Measurements from ENCODE around the gene CIC. TPM values are rescaled to one million over a fixed set of nuclear protein-coding genes. Genes with fewer than 3 reads are reported as not detected.
"Not testable (repeated sequence)": the region's sequence is repeated elsewhere in the genome, so short reads cannot be mapped to it uniquely, and the experiment has no call there.

Gene CIC
- total RNA-seq, 1 experiment from 2014 or later: 54.0 TPM

DNA sequence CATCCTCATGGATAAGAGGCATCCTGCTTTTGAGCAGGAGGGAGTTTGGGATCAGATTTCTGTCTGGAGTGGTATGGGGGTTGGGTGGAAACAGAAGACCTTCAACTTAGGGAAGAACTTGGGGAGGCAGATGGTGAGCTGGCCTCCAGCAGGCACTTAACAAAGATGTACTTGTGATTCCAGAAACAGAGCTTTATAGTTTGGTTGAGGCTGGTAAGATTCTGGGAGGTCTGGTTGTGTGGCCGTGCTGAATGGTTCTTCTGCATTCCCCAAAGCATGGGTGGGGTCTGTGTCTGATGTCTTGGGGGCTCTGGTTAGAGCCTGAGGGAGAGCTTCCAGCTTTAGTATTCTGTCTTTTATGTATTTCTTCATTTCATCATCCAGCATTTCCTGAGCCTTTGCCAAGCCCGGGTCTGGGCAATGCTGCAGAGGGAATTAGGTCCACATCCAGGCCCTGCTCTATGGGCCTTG is 61.2 kb downstream of the CIC start:
- no peak overlapping the region for H3K14ac ChIP-seq (ENCODE audit: insufficient read depth, low read length)
- H2BK5ac ChIP-seq (ENCODE audit: insufficient read length, low read length): no peak overlapping the region
- H4K5ac ChIP-seq (ENCODE audit: insufficient read length, low read depth, low read length): no peak overlapping the region
- H2AK5ac ChIP-seq (ENCODE audit: insufficient read length, low read length): no peak overlapping the region
- no peaks in the 10 kb centered on the region for H3K27me3 ChIP-seq (ENCODE audit: insufficient read depth, low read length)
- no peak for DNase-seq
- H3K56ac ChIP-seq (ENCODE audit: insufficient read length, low read depth, low read length): no peak overlapping the region
- peaks cover 9% of the 10 kb centered on the region for H3K23me2 ChIP-seq (ENCODE audit: insufficient read length, low read depth, low read length, poor library complexity, severe bottlenecking)
- H3K4me1 ChIP-seq (ENCODE audit: insufficient read depth, low read length): no peaks in the 10 kb centered on the region; the same call in 1 of the 2 replicates
- TF ChIP-seq, protein P1, sequence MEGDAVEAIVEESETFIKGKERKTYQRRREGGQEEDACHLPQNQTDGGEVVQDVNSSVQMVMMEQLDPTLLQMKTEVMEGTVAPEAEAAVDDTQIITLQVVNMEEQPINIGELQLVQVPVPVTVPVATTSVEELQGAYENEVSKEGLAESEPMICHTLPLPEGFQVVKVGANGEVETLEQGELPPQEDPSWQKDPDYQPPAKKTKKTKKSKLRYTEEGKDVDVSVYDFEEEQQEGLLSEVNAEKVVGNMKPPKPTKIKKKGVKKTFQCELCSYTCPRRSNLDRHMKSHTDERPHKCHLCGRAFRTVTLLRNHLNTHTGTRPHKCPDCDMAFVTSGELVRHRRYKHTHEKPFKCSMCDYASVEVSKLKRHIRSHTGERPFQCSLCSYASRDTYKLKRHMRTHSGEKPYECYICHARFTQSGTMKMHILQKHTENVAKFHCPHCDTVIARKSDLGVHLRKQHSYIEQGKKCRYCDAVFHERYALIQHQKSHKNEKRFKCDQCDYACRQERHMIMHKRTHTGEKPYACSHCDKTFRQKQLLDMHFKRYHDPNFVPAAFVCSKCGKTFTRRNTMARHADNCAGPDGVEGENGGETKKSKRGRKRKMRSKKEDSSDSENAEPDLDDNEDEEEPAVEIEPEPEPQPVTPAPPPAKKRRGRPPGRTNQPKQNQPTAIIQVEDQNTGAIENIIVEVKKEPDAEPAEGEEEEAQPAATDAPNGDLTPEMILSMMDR (conservative IDR thresholded peaks at IDR 0.05): no peak
- peaks cover 2% of the 10 kb centered on the region; the same call in 1 of the 2 replicates for H3K27me3 Mint-ChIP-seq (ENCODE audit: low read depth)
- no peak overlapping the region for H2BK15ac ChIP-seq (ENCODE audit: low read depth, low read length)
- H3K4me2 ChIP-seq (ENCODE audit: insufficient read depth, insufficient read length, low read length): no peak overlapping the region
- H3K79me1 ChIP-seq (ENCODE audit: insufficient read depth, low read depth, low read length, poor library complexity, severe bottlenecking): peaks cover 11% of the 10 kb centered on the region
- H4K8ac ChIP-seq (replicated peaks; ENCODE audit: insufficient read length, low read depth, low read length): no peak overlapping the region
- H3K9me3 Mint-ChIP-seq: no peaks in the 10 kb centered on the region
- no peaks in the 10 kb centered on the region for H3K9me3 ChIP-seq (ENCODE audit: control insufficient read depth, low read depth, low read length)
- peaks cover 5% of the 10 kb centered on the region; the same call in 1 of the 2 replicates for H3K79me2 ChIP-seq (ENCODE audit: insufficient read depth, low read length)
- no peak overlapping the region for H3K9ac ChIP-seq (ENCODE audit: extremely low read depth, insufficient read length, low read length)
- no peak overlapping the region for H3K27ac ChIP-seq (ENCODE audit: insufficient read length, low read depth, low read length)
- H2BK20ac ChIP-seq (ENCODE audit: low read depth, low read length, poor library complexity, severe bottlenecking): no peak overlapping the region
- H3K36me3 Mint-ChIP-seq (ENCODE audit: insufficient read depth in 1 of 3, low read depth in 3 of 3): no peaks in the 10 kb centered on the region; a peak in 1 of 7 replicates
- H3K4me1 Mint-ChIP-seq: peaks cover 22 to 28% of the 10 kb centered on the region in 2 experiments
- H3K18ac ChIP-seq (ENCODE audit: insufficient read length, low read depth, low read length): no peak overlapping the region
- no CpG with 5 or more reads among the region's 2 CpGs for WGBS (ENCODE audit: extremely low coverage, insufficient read length, low lambda C conversion rate)
- peak overlapping the region in 1 of 3 experiments; percentile 56; a peak in 1 of 7 replicates for H3K27ac Mint-ChIP-seq
- no peak overlapping the region for H3K23ac ChIP-seq (ENCODE audit: insufficient read length, low read depth, low read length)
- no peak overlapping the region for H2AFZ ChIP-seq (ENCODE audit: low read length)
- no peaks in the 10 kb centered on the region for H4K20me1 ChIP-seq (ENCODE audit: control insufficient read depth, insufficient read depth, insufficient read length)
- no peak overlapping the region for H2BK120ac ChIP-seq (ENCODE audit: low read depth, low read length, poor library complexity, severe bottlenecking)
- H3K4me3 Mint-ChIP-seq: no peak overlapping the region; a peak in 1 of 5 replicates
- H4K91ac ChIP-seq (ENCODE audit: insufficient read length, low read depth, low read length): no peak overlapping the region
- no peak overlapping the region for H3K4ac ChIP-seq (ENCODE audit: low read depth, low read length)
- no peak overlapping the region for H2BK12ac ChIP-seq (ENCODE audit: insufficient read length, low read depth, low read length)
- no peak overlapping the region for H3T11ph ChIP-seq (ENCODE audit: low read length)

DNA sequence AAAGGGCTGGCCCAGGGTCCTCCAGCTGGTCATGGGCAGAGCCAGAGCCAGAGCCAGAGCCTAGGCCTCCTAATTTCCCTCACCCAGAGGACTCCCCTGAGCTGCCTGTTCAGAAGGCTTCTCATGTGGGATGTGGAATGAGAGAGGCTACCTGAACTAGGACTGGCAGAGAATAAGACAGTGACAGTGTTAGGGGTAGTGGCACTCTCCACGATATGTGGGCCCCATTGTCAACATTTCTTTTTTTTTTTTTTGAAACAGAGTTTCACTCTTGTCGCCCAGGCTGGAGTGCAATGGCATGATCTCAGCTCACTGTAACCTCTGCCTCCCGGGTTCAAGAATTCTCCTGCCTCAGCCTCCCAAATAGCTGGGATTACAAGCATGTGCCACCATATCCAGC is 62.3 kb downstream of the CIC start:
- not testable (repeated sequence) for H3K27me3 ChIP-seq (ENCODE audit: insufficient read depth, low read length); H3K9ac ChIP-seq (ENCODE audit: extremely low read depth, insufficient read length, low read length); H2AK5ac ChIP-seq (ENCODE audit: insufficient read length, low read length); H3K9me3 ChIP-seq (ENCODE audit: control insufficient read depth, low read depth, low read length); H3K79me2 ChIP-seq (ENCODE audit: insufficient read depth, low read length); H3K23me2 ChIP-seq (ENCODE audit: insufficient read length, low read depth, low read length, poor library complexity, severe bottlenecking); H3K4me2 ChIP-seq (ENCODE audit: insufficient read depth, insufficient read length, low read length); H3T11ph ChIP-seq (ENCODE audit: low read length); H3K14ac ChIP-seq (ENCODE audit: insufficient read depth, low read length); H3K27ac ChIP-seq (ENCODE audit: insufficient read length, low read depth, low read length); DNase-seq; H3K9me3 Mint-ChIP-seq; H4K20me1 ChIP-seq (ENCODE audit: control insufficient read depth, insufficient read depth, insufficient read length); H3K18ac ChIP-seq (ENCODE audit: insufficient read length, low read depth, low read length); H3K27me3 Mint-ChIP-seq (ENCODE audit: low read depth); H3K4me1 ChIP-seq (ENCODE audit: insufficient read depth, low read length); H4K5ac ChIP-seq (ENCODE audit: insufficient read length, low read depth, low read length); H4K8ac ChIP-seq (replicated peaks; ENCODE audit: insufficient read length, low read depth, low read length); H3K36me3 Mint-ChIP-seq (ENCODE audit: insufficient read depth in 1 of 3, low read depth in 3 of 3); H2AFZ ChIP-seq (ENCODE audit: low read length); H2BK12ac ChIP-seq (ENCODE audit: insufficient read length, low read depth, low read length); H3K4ac ChIP-seq (ENCODE audit: low read depth, low read length); H3K4me3 Mint-ChIP-seq; H4K91ac ChIP-seq (ENCODE audit: insufficient read length, low read depth, low read length); H3K23ac ChIP-seq (ENCODE audit: insufficient read length, low read depth, low read length); H2BK120ac ChIP-seq (ENCODE audit: low read depth, low read length, poor library complexity, severe bottlenecking); H2BK15ac ChIP-seq (ENCODE audit: low read depth, low read length); H2BK20ac ChIP-seq (ENCODE audit: low read depth, low read length, poor library complexity, severe bottlenecking); H2BK5ac ChIP-seq (ENCODE audit: insufficient read length, low read length); H3K56ac ChIP-seq (ENCODE audit: insufficient read length, low read depth, low read length); H3K27ac Mint-ChIP-seq
- peaks cover 11% of the 10 kb centered on the region for H3K79me1 ChIP-seq (ENCODE audit: insufficient read depth, low read depth, low read length, poor library complexity, severe bottlenecking)
- H3K4me1 Mint-ChIP-seq: peaks cover 21 to 28% of the 10 kb centered on the region in 2 experiments
- no CpG with 5 or more reads among the region's 3 CpGs for WGBS (ENCODE audit: extremely low coverage, insufficient read length, low lambda C conversion rate)
